GM12892 (cell line): Measurements from ENCODE around the gene CDH26.

Source experiments
- POLR2A ChIP-seq: IDR thresholded peaks from 2 replicates; pipeline ENCODE4 v1.6.1; 2011; ENCODE audit warnings: low read depth, low read length, control low read depth
- POLR2AphosphoS5 ChIP-seq: IDR thresholded peaks from 2 replicates; pipeline ENCODE4 v1.6.1; 2011; ENCODE audit warnings: low read depth, low read length, control low read depth
- TAF1 ChIP-seq: IDR thresholded peaks from 2 replicates; pipeline ENCODE4 v1.6.1; 2011; ENCODE audit warnings: low read depth, mild to moderate bottlenecking, control low read depth, low read length, borderline replicate concordance

DNA sequence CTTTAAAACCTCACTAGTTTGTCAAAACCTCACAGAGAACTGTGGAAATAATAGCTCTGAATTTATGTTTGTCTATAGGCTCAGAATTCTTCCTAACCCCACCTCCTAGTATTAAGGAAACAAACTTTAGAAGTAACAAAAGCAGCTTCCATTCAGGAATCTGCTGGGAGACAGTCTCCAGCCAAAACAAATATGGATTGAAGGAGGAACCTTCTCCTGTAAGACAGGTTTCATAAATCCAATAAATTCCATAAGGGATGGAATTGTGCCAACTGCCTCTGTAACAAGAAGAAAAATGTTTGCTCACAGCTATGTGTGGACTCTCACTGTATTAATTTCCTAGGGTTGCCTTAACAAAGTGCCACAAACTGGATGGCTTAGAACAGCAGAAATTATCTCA, 32.3 kb upstream of the CDH26 start:
- TF ChIP-seq POLR2AphosphoS5 (no peak), POLR2A (no peak), TAF1 (no peak)
